22Rv1 (cell line): ENCODE data around the gene RPAP2.
"Not testable (repeated sequence)": the region's sequence is repeated elsewhere in the genome, so short reads cannot be mapped to it uniquely, and the experiment has no call there.

Source experiments
- H3K27ac ChIP-seq: fragments of 450-650 bp; 2 replicates; pipeline ENCODE4 v1.5.1; 2017
- ZFX ChIP-seq: fragments of 450-650 bp; IDR thresholded peaks from 2 replicates; pipeline ENCODE4 v1.6.1; 2017; ENCODE audit warnings: antibody characterized with exemption, borderline replicate concordance
- TF ChIP-seq, protein P1 (sequence below): fragments of 450-650 bp; IDR thresholded peaks from 2 replicates; pipeline ENCODE4 v1.5.1; 2017; ENCODE audit warnings: mild to moderate bottlenecking

RPAP2 gene

GRCh38 chr1:92380867-92381266, 82.0 kb downstream of the RPAP2 start:
- H3K27ac ChIP-seq, result no peak overlapping the region
- TF ChIP-seq ZFX, result no peak
- TF ChIP-seq, protein P1, sequence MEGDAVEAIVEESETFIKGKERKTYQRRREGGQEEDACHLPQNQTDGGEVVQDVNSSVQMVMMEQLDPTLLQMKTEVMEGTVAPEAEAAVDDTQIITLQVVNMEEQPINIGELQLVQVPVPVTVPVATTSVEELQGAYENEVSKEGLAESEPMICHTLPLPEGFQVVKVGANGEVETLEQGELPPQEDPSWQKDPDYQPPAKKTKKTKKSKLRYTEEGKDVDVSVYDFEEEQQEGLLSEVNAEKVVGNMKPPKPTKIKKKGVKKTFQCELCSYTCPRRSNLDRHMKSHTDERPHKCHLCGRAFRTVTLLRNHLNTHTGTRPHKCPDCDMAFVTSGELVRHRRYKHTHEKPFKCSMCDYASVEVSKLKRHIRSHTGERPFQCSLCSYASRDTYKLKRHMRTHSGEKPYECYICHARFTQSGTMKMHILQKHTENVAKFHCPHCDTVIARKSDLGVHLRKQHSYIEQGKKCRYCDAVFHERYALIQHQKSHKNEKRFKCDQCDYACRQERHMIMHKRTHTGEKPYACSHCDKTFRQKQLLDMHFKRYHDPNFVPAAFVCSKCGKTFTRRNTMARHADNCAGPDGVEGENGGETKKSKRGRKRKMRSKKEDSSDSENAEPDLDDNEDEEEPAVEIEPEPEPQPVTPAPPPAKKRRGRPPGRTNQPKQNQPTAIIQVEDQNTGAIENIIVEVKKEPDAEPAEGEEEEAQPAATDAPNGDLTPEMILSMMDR, result no peak

DNA sequence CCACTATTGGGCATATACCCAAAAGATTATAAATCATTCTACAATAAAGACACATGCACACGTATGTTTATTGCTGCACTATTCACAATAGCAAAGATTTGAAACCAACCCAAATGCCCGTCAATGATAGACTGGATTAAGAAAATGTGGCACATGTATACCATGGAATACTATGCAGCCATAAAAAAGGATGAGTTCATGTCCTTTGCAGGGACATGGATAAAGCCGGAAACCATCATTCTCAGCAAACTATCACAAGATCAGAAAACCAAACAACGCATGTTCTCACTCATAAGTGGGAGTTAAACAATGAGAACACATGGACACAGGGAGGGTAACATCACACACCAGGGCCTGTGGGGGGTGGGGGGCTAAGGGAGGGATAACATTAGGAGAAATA, 95.1 kb downstream of the RPAP2 start:
- not testable (repeated sequence) for H3K27ac ChIP-seq

GRCh38 chr1:92398519-92398918, 99.7 kb downstream of the RPAP2 start:
- no peak overlapping the region for H3K27ac ChIP-seq

DNA sequence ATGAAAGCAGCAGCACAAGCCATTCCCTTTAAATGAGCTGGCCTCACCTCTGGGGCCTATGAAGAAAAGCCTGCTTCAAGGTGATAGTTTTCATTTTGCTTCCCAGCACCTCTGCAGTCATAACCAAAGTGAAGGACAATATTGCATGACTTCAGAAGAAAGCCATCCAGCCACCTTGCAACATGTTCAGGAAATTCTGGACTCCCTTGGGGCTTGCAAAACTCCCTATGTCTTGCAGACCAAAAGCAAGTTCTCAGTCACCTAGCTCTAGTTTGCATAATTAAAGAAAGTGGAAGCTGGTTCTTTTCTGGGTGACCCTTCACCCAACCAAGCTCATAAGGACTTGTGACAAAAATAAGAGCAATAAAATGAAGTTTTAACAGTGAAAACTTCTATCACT, 100.2 kb downstream of the RPAP2 start:
- H3K27ac ChIP-seq, result no peak overlapping the region
- TF ChIP-seq ZFX, result no peak
- TF ChIP-seq, protein P1, result no peak

More at GRCh38 chr1:92398519-92398918, 99.7 kb downstream of the RPAP2 start:
- no peak for TF ChIP-seq ZFX
- TF ChIP-seq, protein P1, result no peak

GRCh38 chr1:92404661-92405060, 105.8 kb downstream of the RPAP2 start:
- no peak for TF ChIP-seq ZFX
- TF ChIP-seq, protein P1, result no peak
- no peak overlapping the region for H3K27ac ChIP-seq

GRCh38 chr1:92408825-92409224, 110.0 kb downstream of the RPAP2 start:
- TF ChIP-seq, protein P1, result no peak
- no peak for TF ChIP-seq ZFX
- no peak overlapping the region for H3K27ac ChIP-seq

DNA sequence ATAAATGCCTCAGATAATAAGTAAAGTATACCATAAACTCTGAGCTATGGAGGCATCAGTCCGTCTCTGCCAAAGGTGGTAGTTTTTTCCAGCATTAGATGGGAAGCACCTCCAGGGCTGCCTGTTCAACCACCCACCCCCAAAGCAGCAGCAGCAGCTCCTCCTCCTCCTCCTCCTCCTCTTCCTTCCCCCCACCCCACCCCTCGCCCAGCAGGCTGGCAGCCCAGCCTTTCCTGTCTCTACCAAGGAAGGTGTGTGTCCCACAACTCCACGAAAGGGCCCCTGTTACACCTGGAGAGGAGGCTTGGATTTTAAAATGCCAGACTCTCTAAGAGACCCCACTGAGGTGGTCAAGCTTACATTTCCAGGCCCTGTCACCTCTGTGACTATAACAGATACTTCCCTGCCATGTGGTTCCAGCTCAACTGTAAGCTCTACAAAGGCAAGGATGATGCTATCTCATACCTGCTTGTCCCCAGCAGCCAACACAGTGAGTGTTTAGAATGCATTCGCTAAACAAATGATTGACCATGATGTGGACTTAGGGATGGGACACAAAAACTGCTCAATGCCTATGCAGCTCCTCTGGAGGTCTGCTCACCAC, 111.2 kb downstream of the RPAP2 start:
- no peak for TF ChIP-seq ZFX
- H3K27ac ChIP-seq, result no peak overlapping the region

GRCh38 chr1:92410706-92411105, 111.8 kb downstream of the RPAP2 start:
- no peak for TF ChIP-seq ZFX
- TF ChIP-seq, protein P1, result no peak
- no peak overlapping the region for H3K27ac ChIP-seq
